GM12872 (cell line): ENCODE data around the gene CAMK1D.
A peak's percentile ranks its signal among the peaks of the same experiment; 100 is the strongest.

ENCODE experiments used
- TF ChIP-seq, protein P1 (sequence below): IDR thresholded peaks from 3 replicates; pipeline ENCODE4 v1.5.1; 2011; ENCODE audit warnings: low read depth, mild to moderate bottlenecking, low read length, moderate library complexity; ENCODE audit not compliant: insufficient read depth

CAMK1D gene

DNA sequence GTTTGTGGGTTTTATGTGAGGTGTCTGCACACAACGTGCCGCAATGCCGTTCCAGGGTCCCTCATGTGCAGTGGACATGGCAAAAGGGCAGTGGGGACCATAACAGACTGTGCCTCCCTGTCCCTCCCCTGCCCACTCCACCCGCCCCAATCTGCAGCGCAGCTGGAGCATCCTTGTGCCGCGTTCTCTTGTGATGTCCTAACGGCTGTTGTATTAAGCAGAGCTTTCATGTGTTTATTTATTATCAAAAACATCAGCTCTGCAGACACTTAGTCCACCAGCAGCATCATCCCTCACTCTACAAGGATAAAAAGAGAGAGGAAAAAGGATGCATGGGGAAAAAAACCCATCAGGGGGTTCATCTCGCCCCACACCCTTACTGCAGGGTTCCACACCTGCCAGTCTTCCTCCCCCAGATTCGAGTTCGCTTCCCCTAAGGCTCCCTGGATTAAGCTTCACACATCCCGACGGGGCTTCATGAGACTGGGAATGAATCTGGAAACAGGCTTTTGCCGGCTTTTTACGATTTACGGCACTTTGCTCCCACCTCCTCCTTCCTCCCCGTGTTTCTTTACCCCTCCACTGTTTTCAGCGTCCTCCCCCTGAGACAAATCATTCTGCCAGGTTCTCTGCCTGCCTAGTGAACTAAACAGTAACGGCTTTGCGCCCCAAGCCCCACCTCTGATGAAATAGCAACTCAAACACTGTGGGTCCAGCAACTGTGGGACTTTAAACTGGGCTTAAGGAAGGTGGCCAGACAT, 301.4 kb downstream of the CAMK1D start:
- TF ChIP-seq, protein P1, sequence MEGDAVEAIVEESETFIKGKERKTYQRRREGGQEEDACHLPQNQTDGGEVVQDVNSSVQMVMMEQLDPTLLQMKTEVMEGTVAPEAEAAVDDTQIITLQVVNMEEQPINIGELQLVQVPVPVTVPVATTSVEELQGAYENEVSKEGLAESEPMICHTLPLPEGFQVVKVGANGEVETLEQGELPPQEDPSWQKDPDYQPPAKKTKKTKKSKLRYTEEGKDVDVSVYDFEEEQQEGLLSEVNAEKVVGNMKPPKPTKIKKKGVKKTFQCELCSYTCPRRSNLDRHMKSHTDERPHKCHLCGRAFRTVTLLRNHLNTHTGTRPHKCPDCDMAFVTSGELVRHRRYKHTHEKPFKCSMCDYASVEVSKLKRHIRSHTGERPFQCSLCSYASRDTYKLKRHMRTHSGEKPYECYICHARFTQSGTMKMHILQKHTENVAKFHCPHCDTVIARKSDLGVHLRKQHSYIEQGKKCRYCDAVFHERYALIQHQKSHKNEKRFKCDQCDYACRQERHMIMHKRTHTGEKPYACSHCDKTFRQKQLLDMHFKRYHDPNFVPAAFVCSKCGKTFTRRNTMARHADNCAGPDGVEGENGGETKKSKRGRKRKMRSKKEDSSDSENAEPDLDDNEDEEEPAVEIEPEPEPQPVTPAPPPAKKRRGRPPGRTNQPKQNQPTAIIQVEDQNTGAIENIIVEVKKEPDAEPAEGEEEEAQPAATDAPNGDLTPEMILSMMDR = no peak

DNA sequence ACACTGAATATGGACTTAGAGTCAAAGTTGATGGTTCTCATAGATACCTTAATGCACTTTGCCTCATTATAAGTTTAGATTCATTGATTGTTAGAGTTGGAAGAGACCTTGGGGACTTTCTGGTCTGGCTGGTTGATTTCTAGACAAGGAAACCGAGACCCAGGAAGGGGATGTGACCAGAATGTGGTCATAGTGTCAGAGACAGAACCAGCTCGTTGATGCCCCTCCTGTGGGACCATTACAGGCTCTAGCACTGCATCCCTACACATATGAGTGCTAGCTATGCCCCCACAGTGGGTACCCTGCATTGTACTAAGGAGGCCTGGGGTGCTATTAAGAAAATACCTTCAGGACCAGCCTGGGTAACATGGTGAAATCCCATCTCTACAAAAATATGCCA, 306.6 kb downstream of the CAMK1D start:
- TF ChIP-seq, protein P1 = no peak

DNA sequence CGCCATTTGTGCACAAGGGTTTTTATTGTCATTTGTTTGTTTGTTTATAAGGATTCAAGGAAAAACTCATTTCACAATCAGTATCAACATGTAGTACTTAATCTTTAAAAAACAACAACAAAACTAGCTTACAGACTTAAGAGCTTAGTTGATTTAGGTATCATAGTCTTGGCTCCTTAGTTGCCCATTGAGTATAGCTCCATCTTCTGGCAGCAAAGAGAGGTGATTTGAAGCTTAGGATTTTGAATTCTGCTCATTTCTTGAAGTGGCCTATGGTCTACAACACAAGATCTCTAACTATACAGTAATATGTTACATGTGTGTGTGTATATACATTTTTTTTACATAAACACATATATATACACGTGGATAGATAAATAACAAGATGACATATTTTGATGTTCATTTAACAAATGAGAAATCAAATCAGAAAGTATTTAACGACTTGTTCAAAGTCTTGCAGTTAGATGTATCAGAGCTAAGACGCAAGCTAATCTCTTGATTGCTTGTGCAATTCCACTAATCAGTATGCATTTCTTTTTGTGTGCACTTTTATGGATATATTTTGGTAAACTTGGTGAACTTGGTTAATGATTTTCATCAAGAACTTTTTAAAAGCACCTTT, 307.3 kb downstream of the CAMK1D start:
- TF ChIP-seq, protein P1 = peak; percentile 75

DNA sequence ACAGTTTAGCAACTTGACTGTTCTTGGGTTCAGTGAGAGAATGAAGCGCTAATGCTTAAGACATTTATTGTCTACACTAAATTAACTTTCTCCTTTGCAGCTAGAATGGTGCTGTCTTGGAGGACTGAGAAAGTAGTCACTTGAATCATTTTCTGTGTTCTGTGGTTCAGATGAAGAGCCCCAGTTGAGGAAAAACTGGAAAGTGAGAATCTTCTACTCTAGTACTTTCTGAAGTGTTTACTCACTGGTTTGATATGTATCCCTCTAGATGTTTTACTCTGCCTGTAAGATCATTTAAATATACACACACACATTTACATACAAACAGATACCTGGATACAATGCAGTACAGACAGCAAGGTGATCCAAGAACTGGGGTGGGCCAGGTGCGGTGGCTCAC, 308.1 kb downstream of the CAMK1D start:
- TF ChIP-seq, protein P1 = no peak

DNA sequence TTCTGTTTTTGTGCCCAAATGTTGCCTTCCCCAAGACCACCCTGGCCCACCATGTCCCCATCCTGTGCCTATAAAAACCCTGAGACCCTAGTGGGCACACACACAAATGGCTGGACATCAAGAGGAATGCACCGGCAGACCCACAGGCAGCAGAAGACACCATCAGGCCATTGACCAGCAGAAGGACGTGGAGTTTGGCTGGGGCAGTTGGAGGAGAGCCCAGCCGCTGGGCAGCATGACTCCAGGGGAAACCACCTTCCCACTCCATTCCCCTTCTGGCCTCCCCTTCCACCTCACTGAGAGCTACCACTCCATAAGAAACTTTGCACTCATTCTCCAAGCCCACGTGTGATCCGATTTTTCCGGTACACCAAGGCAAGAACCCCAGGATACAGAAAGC, 309.2 kb downstream of the CAMK1D start:
- TF ChIP-seq, protein P1 = no peak

DNA sequence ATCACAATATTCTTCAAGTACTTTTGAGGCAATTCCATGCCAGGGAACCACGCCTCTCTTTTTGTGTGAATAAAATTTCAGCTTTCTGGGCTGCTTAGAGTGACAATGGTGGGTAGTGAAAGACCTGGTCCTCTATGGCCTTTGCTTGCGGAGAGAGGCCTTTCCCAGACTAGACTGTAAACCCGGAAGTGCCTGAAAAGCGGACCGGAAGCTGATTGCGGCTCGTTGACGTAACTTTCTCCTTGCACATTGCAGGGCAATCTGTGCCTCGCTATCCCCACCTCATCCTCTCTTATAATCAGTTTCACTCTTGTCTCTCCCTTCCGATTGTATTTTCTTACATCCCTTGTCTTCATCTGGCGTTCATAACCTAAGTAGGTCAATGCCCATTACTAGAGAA, 310.4 kb downstream of the CAMK1D start:
- TF ChIP-seq, protein P1 = no peak

DNA sequence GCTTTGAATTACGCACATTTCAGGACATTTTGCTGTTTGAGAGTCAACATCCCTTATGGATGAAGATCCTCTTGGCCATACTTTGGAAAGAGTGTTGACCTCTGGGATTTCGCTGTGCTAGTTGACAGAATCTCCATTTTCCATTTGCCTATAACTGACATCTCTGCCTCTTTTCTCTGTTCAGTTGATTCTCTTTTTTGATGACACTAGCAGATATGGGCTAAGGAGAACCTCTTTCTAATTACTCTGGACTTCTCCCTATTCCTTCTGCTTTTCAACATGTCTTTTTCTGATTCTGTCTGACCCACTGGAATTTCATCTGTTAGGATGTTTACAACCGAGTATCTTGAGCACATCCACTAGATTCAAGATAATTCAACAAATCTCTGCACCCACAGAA, 311.5 kb downstream of the CAMK1D start:
- TF ChIP-seq, protein P1 = no peak
